ENCODE data around the gene MT1A.

- TF ChIP-seq CTCF (IDR thresholded peaks at IDR 0.05; ENCODE audit: low read length) (no peak), EZH2 (optimal IDR thresholded peaks at IDR 0.05; ENCODE audit: low read depth, low read length) (no peak)
Observed at GRCh38 chr16:56607675-56608042, 30.8 kb upstream of the MT1A start.

Data from MM.1S (cell line).